HUDEP-2 (cell line): ENCODE results near the gene WDFY4.

ENCODE experiments used
- DNase-seq, 76 experiments: peaks; one replicate each; lab custom pipeline; 2025; ENCODE audit not compliant: unreplicated experiment in 76 of 76; lab: John Stamatoyannopoulos, UW

WDFY4 gene

DNA sequence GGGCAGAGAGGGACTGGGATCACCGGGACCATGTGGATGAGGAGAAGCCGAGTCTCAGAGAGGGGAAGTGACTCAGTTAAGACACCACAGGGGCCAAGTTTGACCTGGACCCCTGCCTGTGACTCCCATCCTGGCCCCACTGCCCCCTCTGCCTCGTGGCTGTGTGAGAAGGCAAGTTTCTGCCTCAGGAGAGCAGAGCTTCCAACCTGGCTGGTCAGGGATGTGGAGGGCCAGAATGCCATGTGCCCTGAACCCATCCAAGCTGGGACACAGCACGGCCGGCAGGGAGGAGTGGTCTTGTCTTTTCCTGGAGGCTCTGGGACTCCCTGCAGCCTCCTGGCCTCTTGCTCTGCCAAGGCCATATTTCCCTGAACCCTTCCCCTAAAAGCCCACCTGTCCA is 19.5 kb downstream of the WDFY4 start:
- DNase-seq = no peak

GRCh38 chr10:48705401-48705938 is 20.8 kb downstream of the WDFY4 start:
- DNase-seq = no peak

- DNase-seq = no peak
Observed at GRCh38 chr10:48707472-48707871, 22.8 kb downstream of the WDFY4 start.

DNA sequence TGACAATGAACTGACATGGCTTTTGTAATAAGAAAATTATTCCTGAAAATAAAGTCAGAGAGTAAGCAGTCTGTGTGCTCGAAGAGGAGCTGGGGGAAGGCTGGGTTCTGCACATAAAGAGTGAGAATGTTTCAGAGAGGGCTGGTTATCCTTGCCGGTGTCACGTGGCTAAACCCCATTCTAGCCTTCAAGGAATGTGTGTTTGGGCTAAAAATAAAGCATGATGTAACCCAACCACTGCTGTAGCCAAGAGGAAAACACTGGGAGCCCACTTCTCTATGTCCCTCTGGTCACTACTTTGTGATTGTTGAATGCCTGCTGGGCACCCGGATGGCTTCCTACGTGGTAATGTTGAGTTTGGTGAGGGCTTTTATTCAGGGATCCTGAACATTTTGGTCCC is 23.5 kb downstream of the WDFY4 start:
- no peak for DNase-seq

GRCh38 chr10:48710647-48711275 is 26.1 kb downstream of the WDFY4 start:
- no peak for DNase-seq

DNA sequence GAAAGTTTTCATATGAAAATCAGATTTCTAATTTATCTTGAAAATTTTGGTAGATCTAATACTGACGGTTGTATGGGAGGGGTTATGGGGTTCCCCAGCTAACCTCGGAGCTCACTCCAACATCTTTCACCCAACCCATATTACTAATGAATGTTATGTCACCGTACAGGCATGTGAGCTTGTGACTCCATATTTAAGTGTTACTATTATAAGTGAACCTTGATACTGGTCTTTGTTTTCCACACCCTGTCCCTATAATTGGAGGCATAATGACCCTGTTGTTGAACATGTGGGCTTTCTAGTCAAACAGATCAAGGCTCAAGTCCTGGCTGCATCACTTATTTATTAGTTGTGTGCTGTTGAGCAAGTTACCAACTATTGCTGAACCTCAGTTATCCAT is 27.2 kb downstream of the WDFY4 start:
- no peak for DNase-seq

- DNase-seq = no peak
Observed at GRCh38 chr10:48714088-48714487, 29.4 kb downstream of the WDFY4 start.

- no peak for DNase-seq
Observed at GRCh38 chr10:48716416-48716815, 31.7 kb downstream of the WDFY4 start.

GRCh38 chr10:48720611-48721010 is 35.9 kb downstream of the WDFY4 start:
- DNase-seq = no peak

- DNase-seq = no peak
Observed at GRCh38 chr10:48722153-48723145, 37.8 kb downstream of the WDFY4 start.

DNA sequence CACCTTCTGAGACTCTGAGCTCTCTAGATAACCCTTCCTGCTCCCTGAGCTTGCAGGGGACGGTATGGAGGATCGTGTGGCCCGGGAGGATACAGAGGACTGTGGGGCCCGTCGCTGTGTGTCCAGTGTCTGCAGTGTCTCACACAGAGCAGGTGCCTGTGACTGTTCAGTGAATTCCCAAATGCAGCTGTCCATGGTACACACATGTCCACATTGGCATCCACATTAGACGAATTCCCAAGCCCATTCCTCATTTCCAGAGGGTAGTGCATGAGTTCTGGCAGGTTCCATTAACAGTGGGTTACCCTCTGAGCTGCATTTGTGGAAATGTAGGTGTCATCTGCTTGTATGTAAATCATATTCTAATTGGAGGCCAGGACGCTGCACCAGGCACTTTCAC is 39.5 kb downstream of the WDFY4 start:
- no peak for DNase-seq

DNA sequence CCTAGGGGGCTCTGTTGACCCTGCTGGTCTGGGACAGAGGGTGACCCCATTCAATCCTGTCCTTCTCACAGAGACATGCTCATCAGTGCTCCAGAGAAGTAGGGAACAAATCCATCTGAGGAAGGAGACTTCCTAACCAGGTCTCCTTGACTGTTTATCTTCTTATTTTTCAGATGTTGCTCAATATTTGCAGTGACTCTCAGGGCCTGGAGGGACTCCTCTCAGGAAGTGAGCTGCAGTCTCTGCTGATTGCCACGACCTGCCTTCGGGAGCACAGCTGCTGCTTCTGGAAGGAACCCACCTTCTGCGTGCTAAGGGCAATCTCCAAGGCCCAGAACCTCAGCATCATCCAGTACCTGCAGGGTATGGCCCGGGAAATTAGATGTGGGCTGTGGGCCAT is 41.0 kb downstream of the WDFY4 start:
- DNase-seq = no peak

GRCh38 chr10:48727866-48728265 is 43.2 kb downstream of the WDFY4 start:
- no peak for DNase-seq

GRCh38 chr10:48729222-48729621 is 44.5 kb downstream of the WDFY4 start:
- DNase-seq = no peak

GRCh38 chr10:48729941-48730457 is 45.3 kb downstream of the WDFY4 start:
- peak in 1 of 76 experiments; percentile 1 for DNase-seq

GRCh38 chr10:48731141-48731540 is 46.5 kb downstream of the WDFY4 start:
- no peak for DNase-seq

DNA sequence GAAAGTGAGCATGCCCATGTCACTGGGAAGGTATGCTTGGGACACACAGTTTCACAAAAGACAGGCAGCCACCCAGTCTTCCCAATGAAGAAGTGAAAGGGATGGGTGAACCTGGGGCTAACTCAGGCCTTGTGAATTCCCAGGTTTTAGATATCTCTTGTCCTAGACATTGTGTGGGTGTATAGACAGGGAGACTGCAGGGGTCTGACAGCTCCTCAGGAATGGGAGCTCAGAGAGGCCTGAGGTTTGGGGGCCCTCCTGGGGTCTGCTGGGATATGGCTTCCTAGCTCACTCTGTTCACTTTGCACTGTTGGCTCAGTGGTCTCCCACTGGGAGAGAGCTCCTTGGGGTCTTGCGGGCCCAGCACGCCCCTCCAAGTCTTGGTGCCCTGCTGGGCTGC is 47.0 kb downstream of the WDFY4 start:
- DNase-seq = no peak

DNA sequence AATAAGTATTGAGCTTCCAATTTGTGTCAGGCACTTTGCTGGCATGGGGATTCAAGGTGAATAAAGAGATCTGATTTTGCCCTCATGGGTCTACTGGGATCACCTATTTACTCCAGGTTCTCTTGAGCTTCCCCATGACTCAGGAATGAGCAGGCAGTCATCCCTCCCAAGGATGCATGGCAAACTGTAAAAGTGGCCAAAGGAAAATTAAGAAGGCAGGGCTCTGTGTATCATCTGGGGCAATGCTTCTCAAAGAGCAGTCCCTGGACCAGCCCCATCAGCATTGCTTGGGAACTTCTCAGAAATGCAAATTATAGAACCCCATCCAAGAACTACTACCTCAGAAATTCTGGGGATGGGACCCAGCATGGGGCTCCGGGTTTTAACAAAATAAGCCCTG is 48.7 kb downstream of the WDFY4 start:
- no peak for DNase-seq

- DNase-seq = no peak
Observed at GRCh38 chr10:48735836-48736390, 51.2 kb downstream of the WDFY4 start.

DNA sequence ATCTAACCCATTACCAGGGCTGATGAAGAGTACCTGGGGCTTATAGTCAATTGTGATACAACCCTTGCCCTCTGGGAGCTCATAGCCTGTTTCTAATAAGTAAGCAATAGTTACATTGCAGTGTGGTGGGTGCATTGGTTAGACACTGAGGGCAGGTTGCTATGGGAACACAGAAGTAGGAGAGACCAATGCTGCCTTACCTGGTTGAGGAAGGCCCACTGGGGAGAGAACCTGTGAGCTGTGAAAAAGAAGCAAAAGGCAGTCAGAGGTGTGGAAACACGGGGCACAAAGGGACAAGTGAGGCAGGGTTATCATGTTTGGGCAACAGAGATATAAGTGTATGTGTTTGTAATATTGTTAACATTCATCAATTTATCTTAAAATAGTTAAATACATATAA is 51.9 kb downstream of the WDFY4 start:
- DNase-seq = no peak

DNA sequence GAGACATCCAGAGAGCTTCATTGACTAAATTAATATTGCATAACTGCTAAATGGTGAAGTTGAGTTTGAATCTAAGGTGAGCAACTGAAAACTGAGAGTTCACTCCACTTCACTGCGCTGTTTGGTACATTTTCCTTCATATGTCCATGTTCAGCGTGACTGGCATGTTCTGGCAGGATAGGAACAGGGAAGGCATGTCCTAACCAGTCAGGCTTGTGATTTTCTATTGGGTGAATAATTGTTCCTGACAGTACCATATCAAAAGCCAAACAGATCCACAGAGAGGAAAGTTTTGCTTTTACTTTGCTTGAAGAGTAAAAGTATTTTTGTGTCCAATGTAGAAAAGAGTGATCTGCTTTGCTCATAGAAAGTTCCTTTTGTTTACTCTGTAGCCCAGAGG is 53.2 kb downstream of the WDFY4 start:
- no peak for DNase-seq
